Left ventricle myocardium inferior (tissue), 1 donor: ENCODE measurements around the gene RCSD1. TPM values are rescaled to one million over a fixed set of nuclear protein-coding genes. Genes with fewer than 3 reads are reported as not detected.

Experiments used
- DNase-seq: peaks from one replicate; pipeline ENCODE4 v3.0.0-alpha.2; 2020
- H3K27ac ChIP-seq: fragments of 200-600 bp; replicated peaks from 2 replicates; pipeline ENCODE4 v1.8.0; 2021
- H3K27me3 ChIP-seq: fragments of 200-600 bp; 2 replicates; pipeline ENCODE4 v1.8.0; 2021; ENCODE audit warnings: low read depth
- H3K36me3 ChIP-seq: fragments of 200-600 bp; 2 replicates; pipeline ENCODE4 v1.8.0; 2021
- H3K4me1 ChIP-seq: fragments of 200-600 bp; 2 replicates; pipeline ENCODE4 v1.8.0; 2021
- H3K4me3 ChIP-seq: fragments of 200-600 bp; 2 replicates; pipeline ENCODE4 v1.8.0; 2021; ENCODE audit warnings: mild to moderate bottlenecking, moderate library complexity
- H3K9me3 ChIP-seq: fragments of 200-600 bp; replicated peaks from 2 replicates; pipeline ENCODE4 v1.8.0; 2021
- intact Hi-C: fragments of 100-400 bp; cut with micrococcal nuclease; formaldehyde crosslinking; loops from one replicate; pipeline ENCODE4 v1.11.0; 2022
- total RNA-seq: library from RNA; stranded (reverse); fragmentation: NEBNext Ultra II Directional; extraction: Animal tissue kit (Norgen Biotek cat#: 25700); gene quantifications from one replicate; pipeline ENCODE4 v1.2.1, GENCODE V29; 2021
- TF ChIP-seq, protein P1 (sequence below): fragments of 200-600 bp; IDR thresholded peaks from 2 replicates; pipeline ENCODE4 v1.8.0; 2021; ENCODE audit warnings: antibody characterized with exemption, mild to moderate bottlenecking, borderline replicate concordance
- donor health status: DM: no; HTN: yes; CAD: no; lungs with severe emphysema.

Gene RCSD1
- total RNA-seq, 1 donor from 2014 or later = 42.7 TPM

DNA sequence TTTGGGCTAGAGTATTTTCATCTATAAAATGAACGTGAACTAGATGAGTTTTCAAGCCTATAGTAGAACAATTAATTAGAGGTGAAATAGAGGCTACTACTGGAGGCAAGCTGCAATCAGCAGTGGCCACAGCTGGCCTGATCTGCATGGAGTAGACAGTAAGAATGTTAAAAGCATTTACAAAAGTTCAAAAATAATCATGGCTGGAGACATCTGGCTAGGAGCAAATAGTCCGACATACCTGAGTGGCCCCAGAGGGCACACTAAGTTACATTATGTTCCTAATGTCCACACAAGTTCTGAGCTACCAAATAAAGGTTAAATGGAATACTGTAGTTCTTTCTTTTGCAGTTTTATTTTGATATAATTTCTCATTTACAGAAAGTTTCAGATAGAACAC is 119.7 kb downstream of the RCSD1 start:
- TF ChIP-seq, protein P1, sequence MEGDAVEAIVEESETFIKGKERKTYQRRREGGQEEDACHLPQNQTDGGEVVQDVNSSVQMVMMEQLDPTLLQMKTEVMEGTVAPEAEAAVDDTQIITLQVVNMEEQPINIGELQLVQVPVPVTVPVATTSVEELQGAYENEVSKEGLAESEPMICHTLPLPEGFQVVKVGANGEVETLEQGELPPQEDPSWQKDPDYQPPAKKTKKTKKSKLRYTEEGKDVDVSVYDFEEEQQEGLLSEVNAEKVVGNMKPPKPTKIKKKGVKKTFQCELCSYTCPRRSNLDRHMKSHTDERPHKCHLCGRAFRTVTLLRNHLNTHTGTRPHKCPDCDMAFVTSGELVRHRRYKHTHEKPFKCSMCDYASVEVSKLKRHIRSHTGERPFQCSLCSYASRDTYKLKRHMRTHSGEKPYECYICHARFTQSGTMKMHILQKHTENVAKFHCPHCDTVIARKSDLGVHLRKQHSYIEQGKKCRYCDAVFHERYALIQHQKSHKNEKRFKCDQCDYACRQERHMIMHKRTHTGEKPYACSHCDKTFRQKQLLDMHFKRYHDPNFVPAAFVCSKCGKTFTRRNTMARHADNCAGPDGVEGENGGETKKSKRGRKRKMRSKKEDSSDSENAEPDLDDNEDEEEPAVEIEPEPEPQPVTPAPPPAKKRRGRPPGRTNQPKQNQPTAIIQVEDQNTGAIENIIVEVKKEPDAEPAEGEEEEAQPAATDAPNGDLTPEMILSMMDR = no peak
- no peak overlapping the region for H3K4me3 ChIP-seq
- DNase-seq = no peak
- H3K36me3 ChIP-seq = no peaks in the 10 kb centered on the region
- intact Hi-C loops = no loop called here
- no peak overlapping the region for H3K27ac ChIP-seq
- H3K9me3 ChIP-seq = no peaks in the 10 kb centered on the region
- no peaks in the 10 kb centered on the region for H3K27me3 ChIP-seq
- peaks cover 49% of the 10 kb centered on the region for H3K4me1 ChIP-seq

DNA sequence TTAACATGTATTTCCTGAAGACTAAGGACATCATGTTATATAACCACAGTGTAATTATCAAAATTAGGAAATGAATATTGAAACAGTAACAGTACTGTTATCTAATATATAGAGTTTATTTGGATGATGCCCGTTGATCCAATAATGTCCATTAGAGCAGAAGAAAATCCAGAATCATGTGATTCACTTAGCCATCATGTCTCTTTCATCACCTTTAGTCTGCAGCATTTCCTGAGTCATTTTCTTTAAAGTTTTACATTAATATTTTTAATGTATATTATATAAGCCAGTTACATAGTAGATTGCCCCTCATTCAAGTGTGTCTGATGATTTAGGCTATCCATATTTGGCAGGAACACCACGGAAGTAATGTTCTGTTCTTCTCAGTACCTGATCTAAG is 120.6 kb downstream of the RCSD1 start:
- Histone ChIP-seq H3K27me3 (no peaks in the 10 kb centered on the region), H3K4me1 (peaks cover 58% of the 10 kb centered on the region), H3K4me3 (no peak overlapping the region), H3K27ac (no peak overlapping the region), H3K9me3 (no peaks in the 10 kb centered on the region), H3K36me3 (no peaks in the 10 kb centered on the region)
- TF ChIP-seq, protein P1 = no peak
- intact Hi-C loops = no loop called here
- no peak for DNase-seq

DNA sequence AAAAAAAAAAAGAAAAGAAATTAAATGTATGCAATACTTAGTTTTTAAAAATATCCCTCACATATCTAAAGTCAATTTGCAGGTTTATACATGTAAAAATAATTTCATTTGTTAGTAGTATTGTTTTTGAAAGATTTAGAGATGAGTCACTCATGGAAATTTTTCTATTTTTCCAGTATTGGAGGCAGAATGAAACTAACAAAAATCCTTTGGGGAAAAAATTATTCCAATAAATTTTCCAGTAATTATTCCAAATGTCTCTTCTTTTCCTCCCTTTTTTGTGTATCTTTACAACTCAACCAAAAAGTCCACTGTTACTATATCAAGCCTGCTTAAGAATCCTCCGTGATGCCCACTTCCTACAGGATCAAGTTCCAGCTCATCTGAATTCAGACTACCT is 121.6 kb downstream of the RCSD1 start:
- TF ChIP-seq, protein P1 = no peak
- no peak overlapping the region for H3K4me3 ChIP-seq
- H3K27me3 ChIP-seq = no peaks in the 10 kb centered on the region
- H3K36me3 ChIP-seq = no peaks in the 10 kb centered on the region
- no peaks in the 10 kb centered on the region for H3K9me3 ChIP-seq
- no peak for DNase-seq
- intact Hi-C loops = no loop called here
- H3K27ac ChIP-seq = peak overlapping the region; percentile 31
- peaks cover 68% of the 10 kb centered on the region for H3K4me1 ChIP-seq

DNA sequence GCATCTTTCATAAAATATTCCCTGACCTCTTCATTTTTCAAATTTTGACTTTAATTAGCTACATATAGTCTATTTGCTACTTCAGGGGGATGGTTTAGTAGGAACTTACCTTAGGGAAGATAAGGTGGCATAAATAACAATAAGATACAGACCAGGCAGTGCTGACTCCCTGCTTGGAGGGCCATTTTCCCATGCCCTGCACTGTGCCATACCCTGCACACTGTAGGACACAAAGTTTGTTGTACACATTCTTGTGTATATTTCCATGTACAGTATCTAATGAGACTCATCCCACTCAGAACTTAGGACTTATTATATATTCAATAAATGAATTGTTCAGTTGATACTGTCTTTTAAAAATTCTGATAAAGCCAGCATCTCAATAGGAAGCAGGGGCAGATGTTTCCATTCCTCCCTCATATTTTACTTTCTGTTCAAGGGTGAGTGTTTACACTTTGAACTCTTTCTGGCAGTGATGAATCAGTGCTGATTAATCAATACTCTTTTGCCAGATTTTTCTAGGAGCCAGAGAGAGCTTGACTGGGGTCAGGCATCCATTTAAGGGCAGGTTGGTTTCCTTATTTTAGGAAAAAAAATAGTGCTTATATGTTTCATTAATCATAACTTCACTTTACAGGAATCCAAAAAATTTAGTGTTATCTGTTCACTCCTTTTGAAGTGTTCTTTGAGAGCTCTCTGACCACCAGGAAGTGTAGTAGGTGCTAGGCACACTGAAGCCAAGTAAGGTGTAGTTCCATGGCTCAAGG is 122.4 kb downstream of the RCSD1 start:
- Histone ChIP-seq H3K4me1 (peaks cover 75% of the 10 kb centered on the region), H3K4me3 (no peak overlapping the region), H3K36me3 (no peaks in the 10 kb centered on the region), H3K9me3 (no peaks in the 10 kb centered on the region), H3K27me3 (no peaks in the 10 kb centered on the region), H3K27ac (peak overlapping the region; percentile 31)
- no peak for DNase-seq
- intact Hi-C loops = no loop called here
- TF ChIP-seq, protein P1 = no peak

DNA sequence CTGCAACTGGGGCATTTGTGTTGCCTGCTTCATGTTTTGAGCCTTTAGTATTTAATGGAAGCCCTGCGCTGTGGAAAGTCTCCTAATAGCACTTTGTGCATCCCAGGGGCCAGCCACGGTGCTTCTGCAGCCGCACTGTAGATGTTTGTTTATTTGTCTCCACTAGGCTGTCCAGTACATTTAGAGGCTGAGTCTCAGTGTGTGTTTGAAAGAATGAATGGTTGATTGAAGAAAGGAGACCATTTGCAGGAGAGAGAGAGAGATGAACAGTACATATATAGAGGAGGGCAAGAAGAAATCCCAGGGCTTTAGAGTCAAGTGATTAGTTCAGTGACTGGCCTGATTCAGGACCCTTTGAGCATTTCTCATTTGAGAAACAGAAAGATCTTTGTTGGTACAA is 125.6 kb downstream of the RCSD1 start:
- Histone ChIP-seq H3K27ac (no peak overlapping the region), H3K36me3 (no peaks in the 10 kb centered on the region)
- intact Hi-C loops = no loop called here

More for the DNA sequence above, 125.6 kb downstream of the RCSD1 start:
- Histone ChIP-seq H3K4me3 (no peak overlapping the region), H3K27me3 (no peaks in the 10 kb centered on the region), H3K4me1 (peaks cover 68% of the 10 kb centered on the region), H3K9me3 (no peaks in the 10 kb centered on the region)
- TF ChIP-seq, protein P1 = no peak
- no peak for DNase-seq

Other genes starting within 250 kb of the RCSD1 start
- gene CD247, start 111.7 kb upstream of the RCSD1 start, total RNA-seq = 0.82 TPM
- gene CREG1, start 76.5 kb upstream of the RCSD1 start, total RNA-seq = 81.3 TPM
- gene MPZL1, start 91.8 kb downstream of the RCSD1 start, total RNA-seq = 28.9 TPM